NCI-H146 treated with DMSO at 0.1 percent for 48 hours (cell line): ENCODE data around the gene MEAK7.

Source experiments
- DNase-seq: peaks from one replicate; lab custom pipeline; 2025; ENCODE audit not compliant: unreplicated experiment; lab: John Stamatoyannopoulos, UW

The MEAK7 gene

GRCh38 chr16:84504420-84505248, at the start of gene MEAK7:
Gene MEAK7 (minus strand): TSS chr16:84504659. CDS start chr16:84498086, 6,573 bp downstream.
- peak; percentile 7 for DNase-seq

GRCh38 chr16:84553873-84554399, 49.5 kb upstream of the MEAK7 start:
- no peak for DNase-seq

GRCh38 chr16:84552135-84552534, 47.7 kb upstream of the MEAK7 start:
- no peak for DNase-seq

- no peak for DNase-seq
Observed at GRCh38 chr16:84550096-84550495, 45.6 kb upstream of the MEAK7 start.

- DNase-seq = no peak
Observed at GRCh38 chr16:84548971-84549844, 44.7 kb upstream of the MEAK7 start.

GRCh38 chr16:84548508-84548907, 44.0 kb upstream of the MEAK7 start:
- DNase-seq = no peak

GRCh38 chr16:84547546-84548061, 43.1 kb upstream of the MEAK7 start:
- DNase-seq = no peak

- DNase-seq = no peak
Observed at GRCh38 chr16:84546669-84547545, 42.4 kb upstream of the MEAK7 start.

GRCh38 chr16:84545114-84545737, 40.8 kb upstream of the MEAK7 start:
- DNase-seq = no peak

- DNase-seq = no peak
Observed at GRCh38 chr16:84544031-84544773, 39.7 kb upstream of the MEAK7 start.

- DNase-seq = no peak
Observed at GRCh38 chr16:84543253-84543652, 38.8 kb upstream of the MEAK7 start.

GRCh38 chr16:84541999-84542817, 37.7 kb upstream of the MEAK7 start:
- DNase-seq = no peak

GRCh38 chr16:84540194-84540593, 35.7 kb upstream of the MEAK7 start:
- no peak for DNase-seq

- no peak for DNase-seq
Observed at GRCh38 chr16:84538222-84538840, 33.9 kb upstream of the MEAK7 start.

GRCh38 chr16:84537491-84538151, 33.2 kb upstream of the MEAK7 start:
- no peak for DNase-seq

GRCh38 chr16:84535851-84536250, 31.4 kb upstream of the MEAK7 start:
- DNase-seq = no peak

- no peak for DNase-seq
Observed at GRCh38 chr16:84535408-84535807, 30.9 kb upstream of the MEAK7 start.

GRCh38 chr16:84534815-84535214, 30.4 kb upstream of the MEAK7 start:
- DNase-seq = no peak
